IMR-90 (cell line): ENCODE results near the gene PLXNC1. TPM values are rescaled to one million over a fixed set of nuclear protein-coding genes. Genes with fewer than 3 reads are reported as not detected.

ENCODE experiments used
- ATAC-seq: fragments of 200-7000 bp; cut with Tn5 transposase; 2 replicates; pipeline ENCODE4 v1.9.1; 2020; ENCODE audit warnings: low read depth, mild to moderate bottlenecking, moderate library complexity
- BruUV-seq: library from RNA; stranded (reverse); fragments of 400-500 nt; replicated peaks from 2 replicates; lab custom pipeline; 2021; lab: Mats Ljungman, UMichigan
- CTCF ChIA-PET: fragments of 300-600 bp; formaldehyde crosslinking; extraction: SDS; loops from one replicate; lab custom pipeline; 2021; ENCODE audit warnings: antibody characterized with exemption; lab: Yijun Ruan, JAX
- POLR2A ChIA-PET: fragments of 300-600 bp; sonication (Branson Sonifier 250); formaldehyde crosslinking; loops from one replicate; lab custom pipeline; 2022; ENCODE audit warnings: antibody characterized with exemption; ENCODE audit not compliant: unreplicated experiment; lab: Charles Lee
- DNase-seq: peaks from one replicate; pipeline ENCODE4 v3.0.0; 2013
- H2AFZ ChIP-seq: replicated peaks from 2 replicates; pipeline ENCODE3; 2013; ENCODE audit warnings: low read length, mild to moderate bottlenecking; ENCODE audit not compliant: poor library complexity
- H2AK5ac ChIP-seq: 2 replicates; pipeline ENCODE4 v1.6.1; 2013; ENCODE audit warnings: low read depth, low read length, inconsistent platforms
- H2AK9ac ChIP-seq: replicated peaks from 2 replicates; pipeline ENCODE3; 2013; ENCODE audit warnings: mild to moderate bottlenecking, low read depth, low read length, moderate library complexity; ENCODE audit not compliant: poor library complexity
- H2BK120ac ChIP-seq: 2 replicates; pipeline ENCODE4 v1.6.1; 2013; ENCODE audit warnings: low read depth, low read length, inconsistent platforms
- H2BK15ac ChIP-seq: 3 replicates; pipeline ENCODE4 v1.6.1; 2013; ENCODE audit warnings: low read depth, low read length, inconsistent platforms
- H2BK20ac ChIP-seq: 2 replicates; pipeline ENCODE4 v1.6.1; 2013; ENCODE audit warnings: low read depth, mild to moderate bottlenecking, inconsistent platforms, low read length, moderate library complexity
- H2BK5ac ChIP-seq: 2 replicates; pipeline ENCODE4 v1.6.1; 2013; ENCODE audit warnings: mild to moderate bottlenecking, low read depth, low read length, inconsistent platforms; ENCODE audit not compliant: poor library complexity, severe bottlenecking
- H3K14ac ChIP-seq: replicated peaks from 2 replicates; pipeline ENCODE4 v1.6.1; 2013; ENCODE audit warnings: low read depth, low read length, inconsistent platforms
- H3K18ac ChIP-seq: 2 replicates; pipeline ENCODE4 v1.6.1; 2013; ENCODE audit warnings: low read depth, low read length, control low read depth
- H3K23ac ChIP-seq: 2 replicates; pipeline ENCODE4 v1.6.1; 2013; ENCODE audit warnings: low read depth, low read length, inconsistent platforms
- H3K27ac ChIP-seq: 2 replicates; pipeline ENCODE4 v1.5.1; 2013; ENCODE audit warnings: mild to moderate bottlenecking, control low read depth, low read length; ENCODE audit not compliant: insufficient read depth
- H3K27me3 ChIP-seq: 2 replicates; pipeline ENCODE4 v1.6.1; 2013; ENCODE audit warnings: low read length; ENCODE audit not compliant: control insufficient read depth, insufficient read depth
- H3K36me3 ChIP-seq: 2 replicates; pipeline ENCODE4 v1.6.1; 2013; ENCODE audit warnings: low read length, mixed read lengths; ENCODE audit not compliant: control insufficient read depth, insufficient read depth
- H3K4ac ChIP-seq: 2 replicates; pipeline ENCODE4 v1.6.1; 2013; ENCODE audit warnings: low read depth, low read length, inconsistent platforms
- H3K4me1 ChIP-seq: 2 replicates; pipeline ENCODE4 v1.6.1; 2013; ENCODE audit warnings: low read length, mixed read lengths; ENCODE audit not compliant: control insufficient read depth, insufficient read depth
- H3K4me2 ChIP-seq: 2 replicates; pipeline ENCODE4 v1.6.1; 2013; ENCODE audit warnings: low read depth, mild to moderate bottlenecking, control low read depth, low read length, moderate library complexity
- H3K4me3 ChIP-seq: 2 replicates; pipeline ENCODE4 v1.5.1; 2013; ENCODE audit warnings: low read depth, mild to moderate bottlenecking, control low read depth, low read length, moderate library complexity; ENCODE audit not compliant: insufficient read depth
- H3K56ac ChIP-seq: 2 replicates; pipeline ENCODE4 v1.6.1; 2013; ENCODE audit warnings: low read length, inconsistent platforms; ENCODE audit not compliant: insufficient read depth; ENCODE audit errors: extremely low read depth
- H3K79me1 ChIP-seq, 2 experiments: 2 replicates each; pipeline ENCODE4 v1.6.1; 2013; ENCODE audit warnings: low read length in 2 of 2, inconsistent platforms in 1 of 2, low read depth in 1 of 2
- H3K9ac ChIP-seq: 2 replicates; pipeline ENCODE4 v1.6.1; 2013; ENCODE audit warnings: low read depth, low read length, control low read depth
- H3K9me1 ChIP-seq: 2 replicates; pipeline ENCODE4 v1.6.1; 2013; ENCODE audit warnings: low read length, inconsistent platforms; ENCODE audit not compliant: insufficient read depth
- H3K9me3 ChIP-seq: 2 replicates; pipeline ENCODE4 v1.6.1; 2013; ENCODE audit warnings: low read length; ENCODE audit not compliant: control insufficient read depth, insufficient read depth
- H4K20me1 ChIP-seq: 2 replicates; pipeline ENCODE4 v1.6.1; 2013; ENCODE audit warnings: low read length, inconsistent platforms; ENCODE audit not compliant: insufficient read depth
- H4K5ac ChIP-seq: 2 replicates; pipeline ENCODE4 v1.6.1; 2013; ENCODE audit warnings: mild to moderate bottlenecking, low read depth, low read length, control low read depth
- H4K8ac ChIP-seq, 2 experiments: 2 replicates each; pipeline ENCODE4 v1.6.1; 2013; ENCODE audit warnings: low read depth in 2 of 2, low read length in 2 of 2, control low read depth in 1 of 2, inconsistent platforms in 1 of 2
- H4K91ac ChIP-seq: 2 replicates; pipeline ENCODE4 v1.6.1; 2013; ENCODE audit warnings: low read depth, low read length, inconsistent platforms; ENCODE audit not compliant: insufficient read depth
- BHLHE40 ChIP-seq: fragments of 150-350 bp; IDR thresholded peaks from 2 replicates; pipeline ENCODE4 v1.6.1; 2016; ENCODE audit warnings: mild to moderate bottlenecking, low read depth, low read length
- ELK1 ChIP-seq: fragments of 150-350 bp; IDR thresholded peaks from 2 replicates; pipeline ENCODE4 v1.6.1; 2016; ENCODE audit warnings: low read depth, mild to moderate bottlenecking, low read length, moderate library complexity, borderline replicate concordance
- FOS ChIP-seq: fragments of 150-350 bp; IDR thresholded peaks from 2 replicates; pipeline ENCODE4 v1.6.1; 2016; ENCODE audit warnings: low read depth, low read length
- MAZ ChIP-seq: IDR thresholded peaks from 2 replicates; pipeline ENCODE4 v1.6.1; 2012; ENCODE audit warnings: low read depth, mild to moderate bottlenecking, low read length, improper control_type of control experiment, moderate library complexity, borderline replicate concordance
- NFE2L2 ChIP-seq: fragments of 150-350 bp; IDR thresholded peaks from 2 replicates; pipeline ENCODE4 v1.6.1; 2016; ENCODE audit warnings: low read depth, mild to moderate bottlenecking, low read length
- RAD21 ChIP-seq: IDR thresholded peaks from 2 replicates; pipeline ENCODE4 v1.6.1; 2012; ENCODE audit warnings: low read length, improper control_type of control experiment
- RFX5 ChIP-seq: IDR thresholded peaks from 2 replicates; pipeline ENCODE4 v1.8.0; 2012; ENCODE audit warnings: low read depth, mild to moderate bottlenecking, low read length, moderate library complexity
- SMC3 ChIP-seq: fragments of 150-350 bp; IDR thresholded peaks from 2 replicates; pipeline ENCODE4 v1.6.1; 2016; ENCODE audit warnings: low read depth, mild to moderate bottlenecking, antibody characterized with exemption, low read length, moderate library complexity
- USF2 ChIP-seq: fragments of 150-350 bp; IDR thresholded peaks from 2 replicates; pipeline ENCODE4 v1.6.1; 2017; ENCODE audit warnings: mild to moderate bottlenecking, antibody characterized with exemption, low read length, low read depth
- WGBS, 2 experiments: methylation state at CpG; one replicate each; pipeline versions ENCODE4 v1.1.5 to v1.1.7; 2013; ENCODE audit warnings: missing lambda C conversion rate in 2 of 2; ENCODE audit not compliant: insufficient read length in 1 of 2; ENCODE audit errors: extremely low coverage in 2 of 2; 5-methylcytosine and 5-hydroxymethylcytosine counted together
- dilution Hi-C: fragments of 300-500 bp; cut with HindIII; formaldehyde crosslinking; loops from one replicate; pipeline ENCODE4 v1.14.3; 2018; ENCODE audit warnings: low sequenced_read_pairs; ENCODE audit not compliant: unreplicated experiment
- in situ Hi-C: fragments of 300-500 bp; cut with MboI; formaldehyde crosslinking; loops from 3 replicates; pipeline ENCODE4 v1.14.3; 2019; ENCODE audit warnings: low sequenced_read_pairs, inconsistent platforms, mixed read lengths
- intact Hi-C: fragments of 100-400 bp; cut with micrococcal nuclease; formaldehyde crosslinking; loops from 2 replicates; pipeline ENCODE4 v1.10.0; 2022
- polyA plus RNA-seq, 3 experiments: library from polyadenylated mRNA; depleted of rRNA; stranded (reverse); fragments of >200 nt; gene quantifications; 2 replicates each; pipeline ENCODE4 v1.2.3, GENCODE V29; 2012; ENCODE audit warnings: low replicate concordance in 1 of 3
- total RNA-seq: library from RNA; depleted of rRNA; stranded (reverse); fragments of >200 nt; gene quantifications from 2 replicates; pipeline ENCODE4 v1.2.3, GENCODE V29; 2012

PLXNC1 gene
- total and polyA plus RNA-seq, 2 of the 4 experiments (the other 2 are of a cell fraction): 1.0 to 1.6 TPM

- TF ChIP-seq FOS (no peak), BHLHE40 (no peak), SMC3 (no peak), MAZ (no peak)
Measured at GRCh38 chr12:94173660-94174265, 25.4 kb downstream of the PLXNC1 start (continued).

- WGBS, 2 experiments: no CpG with 5 or more reads among the region's 1 CpG
- Histone ChIP-seq H3K27ac (no peak overlapping the region), H3K9ac (no peak overlapping the region), H3K56ac (no peak overlapping the region), H4K20me1 (no peaks in the 10 kb centered on the region), H3K79me1 (no peaks in the 10 kb centered on the region), H3K4me2 (no peak overlapping the region), H4K8ac (peak overlapping the region in 1 of 2 experiments; percentile 13; a peak in 1 of 4 replicates), H4K5ac (no peak overlapping the region), H3K9me1 (peaks cover 6% of the 10 kb centered on the region; the same call in 1 of the 2 replicates), H2AK5ac (peak overlapping the region; percentile 45; the same call in 1 of the 2 replicates), H3K4ac (peak overlapping the region; percentile 31; the same call in 1 of the 2 replicates), H2BK20ac (peak overlapping the region; percentile 50; the same call in 1 of the 2 replicates), H2BK120ac (peak overlapping the region; percentile 20; the same call in 1 of the 2 replicates), H3K36me3 (no peaks in the 10 kb centered on the region), H2BK5ac (no peak overlapping the region), H2BK15ac (no peak overlapping the region), H3K4me3 (no peak overlapping the region), H2AK9ac (no peak overlapping the region), H2AFZ (no peak overlapping the region), H3K18ac (no peak overlapping the region), H3K9me3 (peaks cover 6% of the 10 kb centered on the region), H3K23ac (no peak overlapping the region), H3K27me3 (no peaks in the 10 kb centered on the region; the same call in 1 of the 2 replicates), H3K4me1 (peaks cover 22% of the 10 kb centered on the region), H3K14ac (no peak overlapping the region), H4K91ac (no peak overlapping the region)
- in situ Hi-C loops: no loop called here
- ATAC-seq: no peak
- ChIA-PET CTCF (interaction anchor here (0.8 kb wide), 1 partner anchor 40 kb away, joined by 3 read pairs; no protein-coding TSS in a partner anchor), POLR2A (no interaction called here)
- intact Hi-C loops: loop anchor here (5.0 kb wide), 1 partner anchor 93 kb away; no protein-coding TSS in a partner anchor
- no TSS peak for BruUV-seq
- TF ChIP-seq RFX5 (no peak), RAD21 (no peak), NFE2L2 (no peak), ELK1 (no peak), USF2 (no peak)
- no peak for DNase-seq
- dilution Hi-C loops: no loop called here
Measured at GRCh38 chr12:94174576-94174975, 26.2 kb downstream of the PLXNC1 start.
